Liver (tissue), 3 donors: Measurements from ENCODE around the gene TNFRSF12A.

Experiments used
- CTCF ChIP-seq: fragments of 150-350 bp; IDR thresholded peaks from 2 replicates; pipeline ENCODE4 v1.5.1; 2017; ENCODE audit warnings: improper control_type of control experiment, low read depth, low read length; ENCODE audit not compliant: missing input control
- EGR1 ChIP-seq, 2 donors: IDR thresholded peaks; 2 replicates each; pipeline ENCODE4 v1.6.1; 2016 to 2018; ENCODE audit warnings: antibody characterized with exemption in 2 of 2, low read depth in 2 of 2
- FOXA1 ChIP-seq: IDR thresholded peaks from 2 replicates; pipeline ENCODE4 v1.6.1; 2016; ENCODE audit warnings: antibody characterized with exemption
- GABPA ChIP-seq, 2 donors: IDR thresholded peaks in 1 of 2; conservative IDR thresholded peaks in 1 of 2; 2 replicates each; pipeline ENCODE4 v1.6.1; 2016; ENCODE audit warnings: antibody characterized with exemption in 2 of 2, mild to moderate bottlenecking in 1 of 2, moderate library complexity in 1 of 2
- JUND ChIP-seq, 2 donors: IDR thresholded peaks; 2 replicates each; pipeline ENCODE4 v1.6.1; 2016; ENCODE audit warnings: antibody characterized with exemption in 2 of 2
- RAD21 ChIP-seq, 2 donors: IDR thresholded peaks; 2 replicates each; pipeline ENCODE4 v1.6.1; 2016; ENCODE audit warnings: antibody characterized with exemption in 2 of 2, mild to moderate bottlenecking in 2 of 2
- RXRA ChIP-seq, 2 donors: IDR thresholded peaks; 2 replicates each; pipeline ENCODE4 v1.6.1; 2017 to 2018; ENCODE audit warnings: antibody characterized with exemption in 2 of 2, mild to moderate bottlenecking in 1 of 2
- SP1 ChIP-seq: IDR thresholded peaks from 2 replicates; pipeline ENCODE4 v1.6.1; 2018; ENCODE audit warnings: antibody characterized with exemption, mild to moderate bottlenecking
- TAF1 ChIP-seq: conservative IDR thresholded peaks from 2 replicates; pipeline ENCODE4 v1.6.1; 2016; ENCODE audit warnings: antibody characterized with exemption, mild to moderate bottlenecking
- YY1 ChIP-seq: IDR thresholded peaks from 2 replicates; pipeline ENCODE4 v1.6.1; 2016; ENCODE audit warnings: antibody characterized with exemption, mild to moderate bottlenecking
- TF ChIP-seq, protein P1 (sequence below): IDR thresholded peaks from 2 replicates; pipeline ENCODE4 v1.6.1; 2016; ENCODE audit warnings: antibody characterized with exemption, mild to moderate bottlenecking
- TF ChIP-seq, protein P2 (sequence below): IDR thresholded peaks from 2 replicates; pipeline ENCODE4 v1.6.1; 2016; ENCODE audit warnings: antibody characterized with exemption
- TF ChIP-seq, protein P3 (sequence below): IDR thresholded peaks from 2 replicates; pipeline ENCODE4 v1.6.1; 2016; ENCODE audit warnings: antibody characterized with exemption
- TF ChIP-seq, protein P4 (sequence below): IDR thresholded peaks from 2 replicates; pipeline ENCODE4 v1.6.1; 2016; ENCODE audit warnings: antibody characterized with exemption
- donor health status: healthy.
- donor health status: healthy.

- TF ChIP-seq GABPA (IDR thresholded peaks at IDR 0.05 in 1 of 2, conservative IDR thresholded peaks at IDR 0.05 in 1 of 2): no peak
- TF ChIP-seq, protein P1, sequence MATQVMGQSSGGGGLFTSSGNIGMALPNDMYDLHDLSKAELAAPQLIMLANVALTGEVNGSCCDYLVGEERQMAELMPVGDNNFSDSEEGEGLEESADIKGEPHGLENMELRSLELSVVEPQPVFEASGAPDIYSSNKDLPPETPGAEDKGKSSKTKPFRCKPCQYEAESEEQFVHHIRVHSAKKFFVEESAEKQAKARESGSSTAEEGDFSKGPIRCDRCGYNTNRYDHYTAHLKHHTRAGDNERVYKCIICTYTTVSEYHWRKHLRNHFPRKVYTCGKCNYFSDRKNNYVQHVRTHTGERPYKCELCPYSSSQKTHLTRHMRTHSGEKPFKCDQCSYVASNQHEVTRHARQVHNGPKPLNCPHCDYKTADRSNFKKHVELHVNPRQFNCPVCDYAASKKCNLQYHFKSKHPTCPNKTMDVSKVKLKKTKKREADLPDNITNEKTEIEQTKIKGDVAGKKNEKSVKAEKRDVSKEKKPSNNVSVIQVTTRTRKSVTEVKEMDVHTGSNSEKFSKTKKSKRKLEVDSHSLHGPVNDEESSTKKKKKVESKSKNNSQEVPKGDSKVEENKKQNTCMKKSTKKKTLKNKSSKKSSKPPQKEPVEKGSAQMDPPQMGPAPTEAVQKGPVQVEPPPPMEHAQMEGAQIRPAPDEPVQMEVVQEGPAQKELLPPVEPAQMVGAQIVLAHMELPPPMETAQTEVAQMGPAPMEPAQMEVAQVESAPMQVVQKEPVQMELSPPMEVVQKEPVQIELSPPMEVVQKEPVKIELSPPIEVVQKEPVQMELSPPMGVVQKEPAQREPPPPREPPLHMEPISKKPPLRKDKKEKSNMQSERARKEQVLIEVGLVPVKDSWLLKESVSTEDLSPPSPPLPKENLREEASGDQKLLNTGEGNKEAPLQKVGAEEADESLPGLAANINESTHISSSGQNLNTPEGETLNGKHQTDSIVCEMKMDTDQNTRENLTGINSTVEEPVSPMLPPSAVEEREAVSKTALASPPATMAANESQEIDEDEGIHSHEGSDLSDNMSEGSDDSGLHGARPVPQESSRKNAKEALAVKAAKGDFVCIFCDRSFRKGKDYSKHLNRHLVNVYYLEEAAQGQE: no peak
- no peak for TF ChIP-seq CTCF
- TF ChIP-seq, protein P2, sequence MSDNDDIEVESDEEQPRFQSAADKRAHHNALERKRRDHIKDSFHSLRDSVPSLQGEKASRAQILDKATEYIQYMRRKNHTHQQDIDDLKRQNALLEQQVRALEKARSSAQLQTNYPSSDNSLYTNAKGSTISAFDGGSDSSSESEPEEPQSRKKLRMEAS: no peak
- TF ChIP-seq, protein P3, sequence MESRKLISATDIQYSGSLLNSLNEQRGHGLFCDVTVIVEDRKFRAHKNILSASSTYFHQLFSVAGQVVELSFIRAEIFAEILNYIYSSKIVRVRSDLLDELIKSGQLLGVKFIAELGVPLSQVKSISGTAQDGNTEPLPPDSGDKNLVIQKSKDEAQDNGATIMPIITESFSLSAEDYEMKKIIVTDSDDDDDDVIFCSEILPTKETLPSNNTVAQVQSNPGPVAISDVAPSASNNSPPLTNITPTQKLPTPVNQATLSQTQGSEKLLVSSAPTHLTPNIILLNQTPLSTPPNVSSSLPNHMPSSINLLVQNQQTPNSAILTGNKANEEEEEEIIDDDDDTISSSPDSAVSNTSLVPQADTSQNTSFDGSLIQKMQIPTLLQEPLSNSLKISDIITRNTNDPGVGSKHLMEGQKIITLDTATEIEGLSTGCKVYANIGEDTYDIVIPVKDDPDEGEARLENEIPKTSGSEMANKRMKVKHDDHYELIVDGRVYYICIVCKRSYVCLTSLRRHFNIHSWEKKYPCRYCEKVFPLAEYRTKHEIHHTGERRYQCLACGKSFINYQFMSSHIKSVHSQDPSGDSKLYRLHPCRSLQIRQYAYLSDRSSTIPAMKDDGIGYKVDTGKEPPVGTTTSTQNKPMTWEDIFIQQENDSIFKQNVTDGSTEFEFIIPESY: no peak
- no peak for TF ChIP-seq JUND (IDR thresholded peaks at IDR 0.05)
- no peak for TF ChIP-seq SP1
- no peak for TF ChIP-seq TAF1
- TF ChIP-seq RXRA (IDR thresholded peaks at IDR 0.05): no peak
- TF ChIP-seq EGR1 (IDR thresholded peaks at IDR 0.05; ENCODE audit: low read depth in 2 of 2): no peak
- no peak for TF ChIP-seq YY1
- TF ChIP-seq FOXA1: no peak
- no peak for TF ChIP-seq RAD21 (IDR thresholded peaks at IDR 0.05)
- TF ChIP-seq, protein P4, sequence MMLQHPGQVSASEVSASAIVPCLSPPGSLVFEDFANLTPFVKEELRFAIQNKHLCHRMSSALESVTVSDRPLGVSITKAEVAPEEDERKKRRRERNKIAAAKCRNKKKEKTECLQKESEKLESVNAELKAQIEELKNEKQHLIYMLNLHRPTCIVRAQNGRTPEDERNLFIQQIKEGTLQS: no peak
These were observed 47.1 kb upstream of the TNFRSF12A start for GRCh38 chr16:2973093-2973492.
